ENCODE measurements around the gene POLD2.

The POLD2 gene

GRCh38 chr7:44102846-44103565 is 20.3 kb downstream of the POLD2 start:
- DNase-seq (ENCODE audit: low read depth in 2 of 2), result no peak

GRCh38 chr7:44101966-44102845 is 21.1 kb downstream of the POLD2 start:
- DNase-seq (ENCODE audit: low read depth in 2 of 2), result no peak

- DNase-seq (ENCODE audit: low read depth in 2 of 2), result no peak
Observed at GRCh38 chr7:44101303-44101965, 21.9 kb downstream of the POLD2 start.

GRCh38 chr7:44100458-44101302 is 22.7 kb downstream of the POLD2 start:
- no peak for DNase-seq (ENCODE audit: low read depth in 2 of 2)

- no peak for DNase-seq (ENCODE audit: low read depth in 2 of 2)
Observed at GRCh38 chr7:44099669-44100068, 23.7 kb downstream of the POLD2 start.

GRCh38 chr7:44098092-44099068 is 25.0 kb downstream of the POLD2 start:
- no peak for DNase-seq (ENCODE audit: low read depth in 2 of 2)

GRCh38 chr7:44097064-44097932 is 26.1 kb downstream of the POLD2 start:
- no peak for DNase-seq (ENCODE audit: low read depth in 2 of 2)

GRCh38 chr7:44096326-44096881 is 26.9 kb downstream of the POLD2 start:
- DNase-seq (ENCODE audit: low read depth in 2 of 2), result no peak

DNA sequence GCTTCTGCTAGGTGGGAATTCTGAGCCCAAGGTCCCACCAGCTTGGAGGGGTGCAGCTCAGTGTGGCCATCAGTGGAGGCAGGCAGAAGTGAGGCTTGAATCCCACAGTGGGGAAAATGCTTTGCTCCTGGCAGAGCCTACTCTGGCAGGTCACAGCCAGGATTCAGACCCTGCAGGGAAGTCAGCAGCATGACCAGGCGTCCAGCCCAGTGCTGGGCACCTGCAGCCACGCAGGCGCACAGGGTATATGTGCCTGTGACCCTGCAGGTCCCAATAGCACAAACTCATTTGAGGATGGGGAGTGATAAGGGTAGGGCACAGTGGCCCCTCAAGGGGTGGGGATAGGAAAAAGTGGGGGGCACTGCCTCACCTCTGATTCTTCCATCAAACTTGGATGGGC is 27.6 kb downstream of the POLD2 start:
- no peak for DNase-seq (ENCODE audit: low read depth in 2 of 2)

GRCh38 chr7:44094883-44095592 is 28.3 kb downstream of the POLD2 start:
- no peak for DNase-seq (ENCODE audit: low read depth in 2 of 2)

DNA sequence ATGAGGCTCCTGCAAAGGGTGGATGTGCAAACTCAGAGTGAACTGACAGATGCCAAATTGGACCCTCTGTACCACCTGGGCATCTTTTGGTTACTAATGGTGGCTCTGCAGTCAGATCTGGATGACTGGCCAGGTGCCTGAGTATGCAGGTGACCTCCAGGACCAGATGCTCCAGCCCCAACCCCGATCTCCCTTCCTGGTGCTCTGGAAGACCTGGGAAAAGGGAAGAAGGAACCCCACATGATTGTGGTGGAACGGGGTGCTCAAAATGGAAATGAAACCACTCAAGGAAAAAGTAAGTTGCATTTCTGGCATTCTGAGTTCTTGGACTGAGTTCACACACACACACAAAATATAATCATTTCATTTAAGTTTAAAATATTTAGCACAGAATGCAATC is 29.0 kb downstream of the POLD2 start:
- DNase-seq (ENCODE audit: low read depth in 2 of 2), result no peak

DNA sequence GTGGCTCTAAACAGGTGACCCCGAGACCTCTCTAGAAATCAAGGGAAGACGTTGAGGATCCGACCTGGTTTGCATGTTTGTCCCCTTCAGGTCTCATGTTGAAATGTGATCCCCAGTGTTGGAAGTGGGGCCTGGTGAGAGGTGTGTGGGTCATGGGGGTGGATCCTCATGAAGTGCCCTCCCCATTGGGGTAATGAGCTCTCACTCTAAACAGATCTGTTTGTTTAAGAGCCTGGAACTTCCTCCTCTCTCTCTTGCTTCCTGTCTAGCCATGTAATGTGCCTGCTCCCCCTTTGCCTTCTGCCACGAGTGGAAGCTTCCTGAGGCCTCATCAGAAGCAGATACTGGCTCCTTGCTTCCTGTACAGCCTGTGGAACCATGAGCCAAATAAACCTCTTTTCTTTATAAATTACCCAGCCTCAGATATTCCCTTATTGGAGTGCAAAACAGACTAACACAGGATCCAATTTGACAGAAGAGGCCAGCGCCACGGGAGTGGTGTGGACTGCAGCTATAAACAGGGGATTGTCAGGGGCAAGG is 30.2 kb downstream of the POLD2 start:
- no peak for DNase-seq (ENCODE audit: low read depth in 2 of 2)

DNA sequence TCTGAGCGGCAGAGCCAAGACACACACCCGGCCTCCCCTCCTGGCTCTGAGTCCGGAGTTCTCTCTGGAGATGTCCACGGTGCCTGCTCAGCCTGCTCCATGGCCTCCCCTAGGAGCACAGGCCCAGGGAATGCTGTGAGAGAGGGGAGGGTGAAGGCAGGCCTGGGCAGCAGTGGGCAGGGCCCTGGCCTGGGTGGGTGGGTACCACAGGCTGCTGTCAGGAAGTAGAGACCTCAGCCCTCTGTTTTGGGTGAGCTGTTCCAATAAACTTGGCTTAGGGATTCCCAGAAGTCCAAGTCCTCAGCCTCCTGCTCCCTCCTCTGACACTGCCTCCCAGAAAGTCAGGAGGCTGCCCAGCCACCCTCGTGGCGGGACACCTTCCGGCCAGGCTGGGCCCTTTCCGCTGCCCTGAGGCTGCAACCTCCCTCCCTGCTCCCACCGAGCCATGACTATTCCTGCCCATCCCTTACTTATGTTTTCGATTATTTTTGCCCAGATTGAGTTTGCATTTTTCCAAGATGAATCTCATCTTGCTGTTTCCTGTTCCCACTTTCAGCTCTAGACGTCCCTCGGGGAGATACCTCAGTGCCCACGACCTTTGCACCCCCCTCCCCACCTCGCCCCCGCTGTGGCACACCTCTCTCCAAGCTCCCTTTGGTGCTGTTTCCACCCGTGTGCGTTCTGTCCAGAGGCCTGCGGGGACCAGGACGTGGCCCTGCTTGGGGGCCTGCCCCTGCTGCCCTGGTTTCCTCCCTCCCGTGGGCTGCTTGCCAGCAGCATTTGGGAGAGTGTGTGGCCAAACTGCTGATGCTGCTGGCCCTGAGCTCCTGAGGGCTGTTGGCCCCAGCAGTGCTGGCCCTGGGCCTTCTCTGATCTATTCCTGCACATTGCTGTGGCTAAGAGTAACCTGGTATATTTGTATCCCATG is 35.2 kb downstream of the POLD2 start:
- no peak for DNase-seq (ENCODE audit: low read depth in 2 of 2)

GRCh38 chr7:44086627-44087026 is 36.7 kb downstream of the POLD2 start:
- no peak for DNase-seq (ENCODE audit: low read depth in 2 of 2)

GRCh38 chr7:44085546-44085945 is 37.8 kb downstream of the POLD2 start:
- no peak for DNase-seq (ENCODE audit: low read depth in 2 of 2)

- DNase-seq (ENCODE audit: low read depth in 2 of 2), result no peak
Observed at GRCh38 chr7:44084701-44085100, 38.6 kb downstream of the POLD2 start.

GRCh38 chr7:44083796-44084195 is 39.6 kb downstream of the POLD2 start:
- DNase-seq (ENCODE audit: low read depth in 2 of 2), result no peak
